Fibroblast of skin of scalp (primary cell): Measurements from ENCODE around the gene TWF2.

Source experiments
- DNase-seq: peaks from one replicate; pipeline ENCODE4 v3.0.0-alpha.2; 2013

TWF2 gene

GRCh38 chr3:52222319-52223221, 16.4 kb downstream of the TWF2 start:
- DNase-seq = no peak

- DNase-seq = no peak
These were observed 17.2 kb downstream of the TWF2 start for GRCh38 chr3:52221563-52222318.

GRCh38 chr3:52221141-52221562, 17.8 kb downstream of the TWF2 start:
- DNase-seq = no peak

- peak; percentile 72 for DNase-seq
These were observed 18.5 kb downstream of the TWF2 start for GRCh38 chr3:52220380-52221026.

GRCh38 chr3:52218937-52219650, 19.9 kb downstream of the TWF2 start:
- no peak for DNase-seq

- no peak for DNase-seq
These were observed 20.5 kb downstream of the TWF2 start for GRCh38 chr3:52218454-52218853.

- no peak for DNase-seq
These were observed 20.9 kb downstream of the TWF2 start for GRCh38 chr3:52218026-52218425.

- DNase-seq = no peak
These were observed 21.6 kb downstream of the TWF2 start for GRCh38 chr3:52217409-52217805.

- no peak for DNase-seq
These were observed 22.2 kb downstream of the TWF2 start for GRCh38 chr3:52216585-52217408.

GRCh38 chr3:52215351-52215750, 23.6 kb downstream of the TWF2 start:
- DNase-seq = no peak

GRCh38 chr3:52213901-52214300, 25.1 kb downstream of the TWF2 start:
- DNase-seq = no peak

- DNase-seq = no peak
These were observed 26.0 kb downstream of the TWF2 start for GRCh38 chr3:52213005-52213404.

GRCh38 chr3:52211268-52211891, 27.6 kb downstream of the TWF2 start:
- DNase-seq = no peak

GRCh38 chr3:52210550-52211046, 28.4 kb downstream of the TWF2 start:
- no peak for DNase-seq

- DNase-seq = no peak
These were observed 28.9 kb downstream of the TWF2 start for GRCh38 chr3:52210037-52210436.

- DNase-seq = no peak
These were observed 30.4 kb downstream of the TWF2 start for GRCh38 chr3:52208556-52208955.

GRCh38 chr3:52205727-52206372, 33.1 kb downstream of the TWF2 start:
- no peak for DNase-seq

- no peak for DNase-seq
These were observed 34.5 kb downstream of the TWF2 start for GRCh38 chr3:52204337-52205073.

GRCh38 chr3:52203701-52204100, 35.3 kb downstream of the TWF2 start:
- DNase-seq = no peak
